Measurements from ENCODE around the gene HACD3. TPM values are rescaled to one million over a fixed set of nuclear protein-coding genes. Genes with fewer than 3 reads are reported as not detected.

The HACD3 gene
- total and polyA plus RNA-seq, 4 donors = 49.6 to 89.1 (median 65.0) TPM

- Histone ChIP-seq H3K4me3 (ENCODE audit: low read depth in 1 of 3, low read length in 3 of 3) (no peak within 1 kb of the TSS), H3K4me1 (ENCODE audit: control insufficient read depth in 4 of 4, insufficient read depth in 4 of 4, low read length in 3 of 4) (peaks cover 0 to 3% (median 0%) of the 10 kb centered on the region in 4 donors), H3K27ac (ENCODE audit: low read depth in 1 of 2, low read length in 2 of 2) (no peak within 1 kb of the TSS), H3K27me3 (ENCODE audit: control insufficient read depth in 4 of 4, insufficient read depth in 4 of 4, low read length in 3 of 4) (no peaks in the 10 kb centered on the region), H3K36me3 (ENCODE audit: control insufficient read depth in 4 of 4, insufficient read depth in 3 of 4, low read depth in 1 of 4, low read length in 3 of 4) (peaks cover 0 to 11% (median 6%) of the 10 kb centered on the region in 4 donors), H3K9me3 (ENCODE audit: control insufficient read depth in 4 of 4, low read length in 3 of 4) (no peaks in the 10 kb centered on the region), H3K9ac (ENCODE audit: low read depth in 1 of 2, low read length in 2 of 2) (no peak within 1 kb of the TSS)
- no peak for DNase-seq (ENCODE audit: low spot score)
- TF ChIP-seq FOXA2 (IDR thresholded peaks at IDR 0.05) (no peak), NR2F2 (IDR thresholded peaks at IDR 0.05) (no peak)
- WGBS = 96% methylated on average over 6 of the region's 6 CpGs
Observed at GRCh38 chr15:65621638-65622037, 91.4 kb downstream of the HACD3 start, which contains the start of gene SLC24A1. SLC24A1 (plus strand) TSS chr15:65621938; CDS start chr15:65624081, 2,143 bp downstream.

GRCh38 chr15:65623103-65623502, 92.8 kb downstream of the HACD3 start:
- Histone ChIP-seq H3K9ac (ENCODE audit: low read depth in 1 of 2, low read length in 2 of 2) (no peak overlapping the region), H3K27ac (ENCODE audit: low read depth in 1 of 2, low read length in 2 of 2) (no peak overlapping the region), H3K4me3 (ENCODE audit: low read depth in 1 of 3, low read length in 3 of 3) (no peak overlapping the region), H3K27me3 (ENCODE audit: control insufficient read depth in 4 of 4, insufficient read depth in 4 of 4, low read length in 3 of 4) (no peaks in the 10 kb centered on the region), H3K9me3 (ENCODE audit: control insufficient read depth in 4 of 4, low read length in 3 of 4) (no peaks in the 10 kb centered on the region), H3K36me3 (ENCODE audit: control insufficient read depth in 4 of 4, insufficient read depth in 3 of 4, low read depth in 1 of 4, low read length in 3 of 4) (peaks cover 0 to 11% (median 6%) of the 10 kb centered on the region in 4 donors), H3K4me1 (ENCODE audit: control insufficient read depth in 4 of 4, insufficient read depth in 4 of 4, low read length in 3 of 4) (peaks cover 0 to 3% (median 0%) of the 10 kb centered on the region in 4 donors)
- no peak for DNase-seq (ENCODE audit: low spot score)
- TF ChIP-seq GABPA (IDR thresholded peaks at IDR 0.05 in 1 of 2, conservative IDR thresholded peaks at IDR 0.05 in 1 of 2) = no peak
- TF ChIP-seq ATF3 (IDR thresholded peaks at IDR 0.05) = no peak
- TF ChIP-seq HNF4A (conservative IDR thresholded peaks at IDR 0.05) = no peak
- no peak for TF ChIP-seq FOXA1 (IDR thresholded peaks at IDR 0.05)
- TF ChIP-seq REST (IDR thresholded peaks at IDR 0.05) = no peak
- TF ChIP-seq MAX (IDR thresholded peaks at IDR 0.05) = no peak
- no peak for TF ChIP-seq ZBTB33 (IDR thresholded peaks at IDR 0.05)
- TF ChIP-seq YY1 (IDR thresholded peaks at IDR 0.05) = no peak
- TF ChIP-seq NR2F2 (IDR thresholded peaks at IDR 0.05) = no peak

- H3K27me3 ChIP-seq (ENCODE audit: control insufficient read depth in 4 of 4, insufficient read depth in 4 of 4, low read length in 3 of 4) = no peaks in the 10 kb centered on the region
- no peak overlapping the region for H3K4me3 ChIP-seq (ENCODE audit: low read depth in 1 of 3, low read length in 3 of 3)
- peaks cover 0 to under 1% (median 0%) of the 10 kb centered on the region in 4 donors for H3K4me1 ChIP-seq (ENCODE audit: control insufficient read depth in 4 of 4, insufficient read depth in 4 of 4, low read length in 3 of 4)
- H3K9ac ChIP-seq (ENCODE audit: low read depth in 1 of 2, low read length in 2 of 2) = no peak overlapping the region
- no peak overlapping the region for H3K27ac ChIP-seq (ENCODE audit: low read depth in 1 of 2, low read length in 2 of 2)
- WGBS = 83% methylated on average over 4 of the region's 4 CpGs
- peaks cover 0 to 11% (median 6%) of the 10 kb centered on the region in 4 donors for H3K36me3 ChIP-seq (ENCODE audit: control insufficient read depth in 4 of 4, insufficient read depth in 3 of 4, low read depth in 1 of 4, low read length in 3 of 4)
- DNase-seq (ENCODE audit: low spot score) = no peak
- no peaks in the 10 kb centered on the region for H3K9me3 ChIP-seq (ENCODE audit: control insufficient read depth in 4 of 4, low read length in 3 of 4)
- TF ChIP-seq MAX (IDR thresholded peaks at IDR 0.05) (no peak), GABPA (IDR thresholded peaks at IDR 0.05 in 1 of 2, conservative IDR thresholded peaks at IDR 0.05 in 1 of 2) (no peak), RAD21 (IDR thresholded peaks at IDR 0.05) (no peak), HNF4A (conservative IDR thresholded peaks at IDR 0.05) (no peak), SP1 (IDR thresholded peaks at IDR 0.05) (no peak), YY1 (IDR thresholded peaks at IDR 0.05) (no peak), ATF3 (IDR thresholded peaks at IDR 0.05) (no peak), JUND (IDR thresholded peaks at IDR 0.05) (no peak), CTCF (IDR thresholded peaks at IDR 0.05; ENCODE audit: low read depth, low read length, missing input control) (no peak), NR2F2 (IDR thresholded peaks at IDR 0.05) (no peak), EGR1 (IDR thresholded peaks at IDR 0.05; ENCODE audit: low read depth in 2 of 2) (no peak), RXRA (IDR thresholded peaks at IDR 0.05) (no peak), FOXA1 (IDR thresholded peaks at IDR 0.05) (no peak), HNF4G (IDR thresholded peaks at IDR 0.05) (no peak), FOXA2 (IDR thresholded peaks at IDR 0.05) (no peak)
Observed at GRCh38 chr15:65626856-65627255, 96.6 kb downstream of the HACD3 start.
